Thyroid gland (tissue), 4 donors: ENCODE data around the gene IFNAR1.

Experiments
- CTCF ChIP-seq, 6 experiments: fragments of 200-600 bp in 3 of 6; fragments of 450-650 bp in 3 of 6; sonication (generic) in 3 of 6; IDR thresholded peaks; one replicate each; pipeline ENCODE4 v1.5.1; 2016 to 2019; ENCODE audit warnings: antibody characterized with exemption in 6 of 6, mild to moderate bottlenecking in 2 of 6, inconsistent platforms in 1 of 6, moderate library complexity in 1 of 6
- POLR2A ChIP-seq, 2 donors: fragments of 450-650 bp; IDR thresholded peaks; one replicate each; pipeline ENCODE4 v1.6.1; 2017; ENCODE audit warnings: antibody characterized with exemption in 2 of 2, mild to moderate bottlenecking in 2 of 2, moderate library complexity in 1 of 2

- TF ChIP-seq POLR2A (IDR thresholded peaks at IDR 0.05) (no peak), CTCF (IDR thresholded peaks at IDR 0.05) (no peak)
Observed at GRCh38 chr21:33384841-33385331, 60.1 kb downstream of the IFNAR1 start.
